MCF 10A (cell line): ENCODE results near the gene BTBD17. TPM values are rescaled to one million over a fixed set of nuclear protein-coding genes. Genes with fewer than 3 reads are reported as not detected.

ENCODE experiments used
- BruUV-seq: library from RNA; stranded (reverse); fragments of 400-500 nt; replicated peaks from 2 replicates; lab custom pipeline; 2021; lab: Mats Ljungman, UMichigan
- CTCF ChIA-PET: fragments of 300-600 bp; sonication (Branson Sonifier 250); formaldehyde crosslinking; extraction: SDS; loops from one replicate; lab custom pipeline; 2021; ENCODE audit warnings: antibody characterized with exemption, inconsistent platforms; lab: Yijun Ruan, JAX
- POLR2A ChIA-PET: fragments of 300-600, 350-650 bp; sonication (Branson Sonifier 250); formaldehyde crosslinking; extraction: SDS; loops from one replicate; lab custom pipeline; 2020; ENCODE audit warnings: antibody characterized with exemption, inconsistent platforms; lab: Yijun Ruan, JAX
- DNase-seq: peaks from one replicate; pipeline ENCODE4 v3.0.0-alpha.2; 2018; ENCODE audit not compliant: unreplicated experiment
- H3K27ac Mint-ChIP-seq: one replicate; pipeline ENCODE4 v1.8.0; 2022; ENCODE audit warnings: mild to moderate bottlenecking, low read depth, mixed read lengths; ENCODE audit not compliant: unreplicated experiment
- H3K27me3 Mint-ChIP-seq: one replicate; pipeline ENCODE4 v1.8.0; 2022; ENCODE audit warnings: mixed read lengths; ENCODE audit not compliant: insufficient read depth, unreplicated experiment
- H3K36me3 Mint-ChIP-seq: one replicate; pipeline ENCODE4 v1.8.0; 2022; ENCODE audit warnings: mild to moderate bottlenecking, moderate library complexity, mixed read lengths; ENCODE audit not compliant: insufficient read depth, unreplicated experiment
- H3K4me1 Mint-ChIP-seq: one replicate; pipeline ENCODE4 v1.8.0; 2022; ENCODE audit warnings: mixed read lengths; ENCODE audit not compliant: insufficient read depth, unreplicated experiment
- H3K4me3 Mint-ChIP-seq: one replicate; pipeline ENCODE4 v1.8.0; 2022; ENCODE audit warnings: mild to moderate bottlenecking, moderate library complexity, mixed read lengths; ENCODE audit not compliant: unreplicated experiment
- H3K9me3 Mint-ChIP-seq: one replicate; pipeline ENCODE4 v1.8.0; 2022; ENCODE audit warnings: mixed read lengths; ENCODE audit not compliant: unreplicated experiment
- intact Hi-C: fragments of 100-400 bp; cut with micrococcal nuclease; formaldehyde crosslinking; loops from 2 replicates; pipeline ENCODE4 v1.14.1; 2022
- total RNA-seq: library from RNA; stranded (reverse); gene quantifications from 2 replicates; pipeline ENCODE4 v1.2.3, GENCODE V29; 2022
- TF ChIP-seq, protein P1 (sequence below): fragments of 200-600 bp; IDR thresholded peaks from one replicate; pipeline ENCODE4 v1.8.0; 2022; ENCODE audit warnings: antibody characterized with exemption, mild to moderate bottlenecking; ENCODE audit not compliant: unreplicated experiment

The BTBD17 gene
- total RNA-seq, 1 experiment from 2014 or later, result not detected

DNA sequence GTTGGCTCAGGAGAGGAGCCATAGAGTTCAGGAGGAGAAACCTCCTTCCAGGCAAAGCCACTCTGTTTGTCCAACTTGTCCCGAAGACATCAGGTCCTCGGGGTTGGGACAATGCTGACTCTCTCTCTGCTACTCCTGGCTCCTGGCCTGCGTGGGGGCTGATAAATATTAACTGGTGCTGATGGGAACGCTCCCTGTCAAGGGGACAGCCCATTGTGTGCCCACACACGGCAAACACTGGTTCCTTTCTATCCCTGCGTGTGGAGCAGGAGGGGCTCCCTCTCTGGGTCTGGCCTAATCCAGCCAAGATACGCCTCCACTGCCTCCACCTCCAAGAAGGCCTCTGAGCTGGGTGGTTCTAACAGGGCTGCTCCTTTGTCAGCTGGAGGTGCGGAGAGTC lies 31.2 kb downstream of the BTBD17 start:
- Mint-ChIP-seq H3K27ac (no peak overlapping the region), H3K9me3 (no peaks in the 10 kb centered on the region), H3K4me3 (no peak overlapping the region), H3K36me3 (no peaks in the 10 kb centered on the region), H3K27me3 (peaks cover 10% of the 10 kb centered on the region), H3K4me1 (no peaks in the 10 kb centered on the region)
- intact Hi-C loops, result no loop called here
- TF ChIP-seq, protein P1, sequence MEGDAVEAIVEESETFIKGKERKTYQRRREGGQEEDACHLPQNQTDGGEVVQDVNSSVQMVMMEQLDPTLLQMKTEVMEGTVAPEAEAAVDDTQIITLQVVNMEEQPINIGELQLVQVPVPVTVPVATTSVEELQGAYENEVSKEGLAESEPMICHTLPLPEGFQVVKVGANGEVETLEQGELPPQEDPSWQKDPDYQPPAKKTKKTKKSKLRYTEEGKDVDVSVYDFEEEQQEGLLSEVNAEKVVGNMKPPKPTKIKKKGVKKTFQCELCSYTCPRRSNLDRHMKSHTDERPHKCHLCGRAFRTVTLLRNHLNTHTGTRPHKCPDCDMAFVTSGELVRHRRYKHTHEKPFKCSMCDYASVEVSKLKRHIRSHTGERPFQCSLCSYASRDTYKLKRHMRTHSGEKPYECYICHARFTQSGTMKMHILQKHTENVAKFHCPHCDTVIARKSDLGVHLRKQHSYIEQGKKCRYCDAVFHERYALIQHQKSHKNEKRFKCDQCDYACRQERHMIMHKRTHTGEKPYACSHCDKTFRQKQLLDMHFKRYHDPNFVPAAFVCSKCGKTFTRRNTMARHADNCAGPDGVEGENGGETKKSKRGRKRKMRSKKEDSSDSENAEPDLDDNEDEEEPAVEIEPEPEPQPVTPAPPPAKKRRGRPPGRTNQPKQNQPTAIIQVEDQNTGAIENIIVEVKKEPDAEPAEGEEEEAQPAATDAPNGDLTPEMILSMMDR, result no peak
- ChIA-PET POLR2A (no interaction called here), CTCF (no interaction called here)
- BruUV-seq, result no TSS peak
- DNase-seq, result no peak

DNA sequence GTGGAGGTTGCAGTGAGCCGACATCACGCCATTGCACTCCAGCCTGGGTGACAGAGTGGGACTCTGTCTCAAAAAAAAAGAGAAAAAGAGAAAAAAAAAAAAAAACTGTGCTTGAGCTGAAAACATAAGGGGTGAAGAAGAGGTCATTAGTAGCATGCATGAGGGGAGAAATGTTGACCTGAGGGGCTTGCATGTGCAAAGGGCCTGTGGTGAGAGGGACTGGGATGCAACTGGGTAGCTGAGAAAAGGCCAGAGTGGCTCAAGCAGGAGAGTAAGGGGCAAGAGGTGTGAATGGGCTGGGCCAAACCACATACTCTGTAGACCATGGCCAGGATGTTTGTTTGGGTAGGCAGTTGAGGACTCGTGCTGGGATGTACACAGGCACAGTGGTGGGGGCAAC lies 32.3 kb downstream of the BTBD17 start:
- Mint-ChIP-seq H3K27ac (no peak overlapping the region), H3K27me3 (peaks cover 10% of the 10 kb centered on the region), H3K36me3 (no peaks in the 10 kb centered on the region), H3K4me1 (no peaks in the 10 kb centered on the region), H3K4me3 (no peak overlapping the region), H3K9me3 (no peaks in the 10 kb centered on the region)
- no peak for DNase-seq
- intact Hi-C loops, result no loop called here
- CTCF ChIA-PET, result interaction anchor here (0.6 kb wide), 1 partner anchor 15 kb away, joined by 5 read pairs; no protein-coding TSS in a partner anchor
- POLR2A ChIA-PET, result no interaction called here
- TF ChIP-seq, protein P1, result no peak
- BruUV-seq, result no TSS peak

DNA sequence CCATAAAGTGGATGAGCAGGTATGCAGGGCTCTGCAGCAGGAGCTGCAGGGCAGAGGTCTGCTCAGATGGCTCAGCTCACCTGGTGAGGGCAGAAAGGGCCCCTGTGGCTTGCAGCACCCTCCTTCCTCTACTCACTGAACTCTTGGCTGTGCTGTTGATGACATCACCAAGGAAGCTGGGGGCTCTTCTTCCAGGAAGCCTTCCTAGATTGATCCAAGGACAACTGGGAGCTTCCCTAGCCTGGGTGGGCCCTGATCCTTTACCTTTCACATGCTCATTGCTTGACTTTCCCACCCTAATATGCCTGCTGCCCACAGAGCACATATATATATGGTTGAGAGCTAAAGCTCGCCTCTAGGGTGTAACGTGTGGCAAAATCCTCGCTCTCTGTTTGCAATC lies 33.2 kb downstream of the BTBD17 start:
- BruUV-seq, result no TSS peak
- Mint-ChIP-seq H3K9me3 (no peaks in the 10 kb centered on the region), H3K36me3 (no peaks in the 10 kb centered on the region), H3K27me3 (peaks cover 10% of the 10 kb centered on the region), H3K4me3 (no peak overlapping the region), H3K4me1 (no peaks in the 10 kb centered on the region), H3K27ac (no peak overlapping the region)
- TF ChIP-seq, protein P1, result no peak
- intact Hi-C loops, result no loop called here
- no peak for DNase-seq
- ChIA-PET CTCF (interaction anchor here (0.5 to 0.8 kb wide), 2 partner anchors 32 to 331 kb away, joined by 3 read pairs; no protein-coding TSS in a partner anchor), POLR2A (no interaction called here)

DNA sequence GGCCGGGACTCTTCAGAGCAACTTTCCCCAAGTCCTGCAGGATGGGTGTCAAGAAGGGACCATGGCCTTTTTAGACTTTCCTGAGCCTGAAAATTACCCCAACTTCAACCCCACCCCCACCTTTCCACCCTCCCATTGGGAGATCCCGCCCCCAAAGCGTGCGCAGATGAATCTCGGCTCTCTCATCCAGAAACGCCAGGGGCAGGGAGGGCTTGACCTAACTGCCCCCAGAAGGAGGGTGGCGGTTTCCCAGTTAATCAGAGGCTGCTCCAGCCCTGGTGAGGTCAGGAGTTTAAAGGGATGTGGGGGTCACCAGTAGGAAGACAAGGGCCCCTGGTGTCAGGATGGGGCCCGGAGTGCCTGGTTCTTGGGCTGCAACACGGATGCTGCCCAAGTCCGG lies 35.2 kb downstream of the BTBD17 start:
- no TSS peak for BruUV-seq
- POLR2A ChIA-PET, result no interaction called here
- intact Hi-C loops, result no loop called here
- no peak overlapping the region for H3K4me3 Mint-ChIP-seq
- H3K27ac Mint-ChIP-seq, result no peak overlapping the region
- peaks cover 26% of the 10 kb centered on the region for H3K27me3 Mint-ChIP-seq
- no peaks in the 10 kb centered on the region for H3K4me1 Mint-ChIP-seq
- H3K9me3 Mint-ChIP-seq, result peaks cover 5% of the 10 kb centered on the region
- DNase-seq, result no peak
- no peaks in the 10 kb centered on the region for H3K36me3 Mint-ChIP-seq
- TF ChIP-seq, protein P1, result no peak
- CTCF ChIA-PET, result no interaction called here
